ENCODE data around the gene EDN2. TPM values are rescaled to one million over a fixed set of nuclear protein-coding genes. Genes with fewer than 3 reads are reported as not detected.

Gene EDN2
- total RNA-seq, 2 experiments from 2014 or later = not detected

GRCh38 chr1:41496080-41497055 is 11.9 kb upstream of the EDN2 start:
- DNase-seq = peak; percentile 70
- no peaks in the 10 kb centered on the region for H3K36me3 Mint-ChIP-seq
- no peak overlapping the region for H3K27ac Mint-ChIP-seq
- peaks cover 11% of the 10 kb centered on the region for H3K4me1 Mint-ChIP-seq
- peaks cover 27% of the 10 kb centered on the region for H3K27me3 Mint-ChIP-seq
- H3K9me3 Mint-ChIP-seq = no peaks in the 10 kb centered on the region
- peak overlapping the region; percentile 50 for H3K4me3 Mint-ChIP-seq

- H3K27me3 Mint-ChIP-seq = peaks cover 27% of the 10 kb centered on the region
Observed at GRCh38 chr1:41495210-41495948, 10.9 kb upstream of the EDN2 start.

GRCh38 chr1:41494351-41495209 is 10.1 kb upstream of the EDN2 start:
- Mint-ChIP-seq H3K4me1 (peaks cover 11% of the 10 kb centered on the region), H3K27me3 (peaks cover 32% of the 10 kb centered on the region), H3K27ac (no peak overlapping the region), H3K36me3 (no peaks in the 10 kb centered on the region), H3K9me3 (no peaks in the 10 kb centered on the region), H3K4me3 (peak overlapping the region; percentile 34)
- DNase-seq = no peak

More at GRCh38 chr1:41495210-41495948, 10.9 kb upstream of the EDN2 start:
- Mint-ChIP-seq H3K4me3 (peak overlapping the region; percentile 50), H3K36me3 (no peaks in the 10 kb centered on the region), H3K9me3 (no peaks in the 10 kb centered on the region), H3K27ac (no peak overlapping the region), H3K4me1 (peaks cover 11% of the 10 kb centered on the region)
- DNase-seq = peak; percentile 25

- H3K27me3 Mint-ChIP-seq = peaks cover 35% of the 10 kb centered on the region
- no peaks in the 10 kb centered on the region for H3K36me3 Mint-ChIP-seq
- H3K9me3 Mint-ChIP-seq = no peaks in the 10 kb centered on the region
- no peak for DNase-seq
- H3K4me1 Mint-ChIP-seq = peaks cover 11% of the 10 kb centered on the region
- no peak overlapping the region for H3K27ac Mint-ChIP-seq
- no peak overlapping the region for H3K4me3 Mint-ChIP-seq
Observed at GRCh38 chr1:41493626-41494350, 9.3 kb upstream of the EDN2 start.

- no peaks in the 10 kb centered on the region for H3K36me3 Mint-ChIP-seq
- no peak overlapping the region for H3K4me3 Mint-ChIP-seq
- peak; percentile 25 for DNase-seq
- H3K9me3 Mint-ChIP-seq = no peaks in the 10 kb centered on the region
- no peak overlapping the region for H3K27ac Mint-ChIP-seq
- H3K27me3 Mint-ChIP-seq = peaks cover 35% of the 10 kb centered on the region
- peaks cover 6% of the 10 kb centered on the region for H3K4me1 Mint-ChIP-seq
Observed at GRCh38 chr1:41493117-41493536, 8.6 kb upstream of the EDN2 start.

GRCh38 chr1:41492341-41492848 is 7.9 kb upstream of the EDN2 start:
- H3K27me3 Mint-ChIP-seq = peaks cover 38% of the 10 kb centered on the region
- peak; percentile 60 for DNase-seq
- no peaks in the 10 kb centered on the region for H3K9me3 Mint-ChIP-seq
- H3K27ac Mint-ChIP-seq = no peak overlapping the region
- H3K4me1 Mint-ChIP-seq = peaks cover 5% of the 10 kb centered on the region
- no peak overlapping the region for H3K4me3 Mint-ChIP-seq
- no peaks in the 10 kb centered on the region for H3K36me3 Mint-ChIP-seq

GRCh38 chr1:41490911-41491310 is 6.4 kb upstream of the EDN2 start:
- no peak overlapping the region for H3K27ac Mint-ChIP-seq
- H3K9me3 Mint-ChIP-seq = no peaks in the 10 kb centered on the region
- no peak overlapping the region for H3K4me3 Mint-ChIP-seq
- DNase-seq = no peak
- peaks cover 46% of the 10 kb centered on the region for H3K27me3 Mint-ChIP-seq
- H3K36me3 Mint-ChIP-seq = no peaks in the 10 kb centered on the region
- peaks cover 11% of the 10 kb centered on the region for H3K4me1 Mint-ChIP-seq

- no peaks in the 10 kb centered on the region for H3K9me3 Mint-ChIP-seq
- peaks cover 35% of the 10 kb centered on the region for H3K27me3 Mint-ChIP-seq
- H3K4me3 Mint-ChIP-seq = no peak overlapping the region
- H3K36me3 Mint-ChIP-seq = no peaks in the 10 kb centered on the region
- H3K4me1 Mint-ChIP-seq = peaks cover 6% of the 10 kb centered on the region
- H3K27ac Mint-ChIP-seq = no peak overlapping the region
- no peak for DNase-seq
Observed at GRCh38 chr1:41489561-41489960, 5.1 kb upstream of the EDN2 start.

GRCh38 chr1:41488040-41488951 is 3.8 kb upstream of the EDN2 start:
- peaks cover 6% of the 10 kb centered on the region for H3K4me1 Mint-ChIP-seq
- no peak overlapping the region for H3K4me3 Mint-ChIP-seq
- H3K36me3 Mint-ChIP-seq = no peaks in the 10 kb centered on the region
- H3K27ac Mint-ChIP-seq = no peak overlapping the region
- H3K27me3 Mint-ChIP-seq = peaks cover 31% of the 10 kb centered on the region
- no peaks in the 10 kb centered on the region for H3K9me3 Mint-ChIP-seq
- no peak for DNase-seq

- Mint-ChIP-seq H3K27ac (no peak overlapping the region), H3K36me3 (no peaks in the 10 kb centered on the region), H3K4me1 (peaks cover 6% of the 10 kb centered on the region), H3K9me3 (no peaks in the 10 kb centered on the region), H3K27me3 (peaks cover 31% of the 10 kb centered on the region), H3K4me3 (no peak overlapping the region)
- no peak for DNase-seq
Observed at GRCh38 chr1:41487126-41488039, 2.9 kb upstream of the EDN2 start.

- H3K27ac Mint-ChIP-seq = no peak overlapping the region
- H3K36me3 Mint-ChIP-seq = no peaks in the 10 kb centered on the region
- no peak overlapping the region for H3K4me3 Mint-ChIP-seq
Observed at GRCh38 chr1:41486371-41487125, 2.1 kb upstream of the EDN2 start.

GRCh38 chr1:41486053-41486370 is 1.5 kb upstream of the EDN2 start:
- peaks cover 6% of the 10 kb centered on the region for H3K4me1 Mint-ChIP-seq
- H3K36me3 Mint-ChIP-seq = no peaks in the 10 kb centered on the region
- peaks cover 31% of the 10 kb centered on the region for H3K27me3 Mint-ChIP-seq
- no peak overlapping the region for H3K4me3 Mint-ChIP-seq
- no peak for DNase-seq
- no peak overlapping the region for H3K27ac Mint-ChIP-seq
- H3K9me3 Mint-ChIP-seq = no peaks in the 10 kb centered on the region

More at GRCh38 chr1:41486371-41487125, 2.1 kb upstream of the EDN2 start:
- DNase-seq = no peak
- peaks cover 6% of the 10 kb centered on the region for H3K4me1 Mint-ChIP-seq
- peaks cover 31% of the 10 kb centered on the region for H3K27me3 Mint-ChIP-seq
- no peaks in the 10 kb centered on the region for H3K9me3 Mint-ChIP-seq

All from activated naive CD8-positive, alpha-beta T cell treated with anti-CD3 and anti-CD28 coated beads for 36 hours (primary cell).